ENCODE results near the gene UTRN. TPM values are rescaled to one million over a fixed set of nuclear protein-coding genes. Genes with fewer than 3 reads are reported as not detected.

Gene UTRN
- total RNA-seq, 2 experiments from 2014 or later, result 37.8 to 38.1 TPM

DNA sequence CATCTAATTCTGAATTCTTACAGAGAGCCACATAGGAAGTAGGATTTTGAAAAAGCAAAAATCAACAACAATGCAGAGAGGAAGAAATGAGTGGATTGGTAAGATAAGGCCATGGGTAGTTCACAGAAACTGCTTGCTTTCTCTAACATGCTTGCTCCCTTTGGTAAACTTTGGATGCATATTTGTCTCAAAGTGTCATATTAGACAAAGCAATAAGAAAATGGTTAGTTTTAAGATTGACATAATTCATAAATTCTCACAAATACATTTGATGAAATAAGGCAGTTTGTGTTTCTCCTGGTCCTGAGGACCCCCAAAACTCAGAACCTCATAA, 31.7 kb downstream of the UTRN start:
- POLR2A ChIA-PET, result no interaction called here
- Mint-ChIP-seq H3K27ac (no peak overlapping the region), H3K4me1 (ENCODE audit: low read depth) (peaks cover 6% of the 10 kb centered on the region), H3K4me3 (no peak overlapping the region), H3K27me3 (peaks cover 1% of the 10 kb centered on the region), H3K36me3 (no peaks in the 10 kb centered on the region), H3K9me3 (no peaks in the 10 kb centered on the region)
- CTCF ChIA-PET, result no interaction called here
- intact Hi-C loops (cut with micrococcal nuclease), result no loop called here
- DNase-seq, result no peak

DNA sequence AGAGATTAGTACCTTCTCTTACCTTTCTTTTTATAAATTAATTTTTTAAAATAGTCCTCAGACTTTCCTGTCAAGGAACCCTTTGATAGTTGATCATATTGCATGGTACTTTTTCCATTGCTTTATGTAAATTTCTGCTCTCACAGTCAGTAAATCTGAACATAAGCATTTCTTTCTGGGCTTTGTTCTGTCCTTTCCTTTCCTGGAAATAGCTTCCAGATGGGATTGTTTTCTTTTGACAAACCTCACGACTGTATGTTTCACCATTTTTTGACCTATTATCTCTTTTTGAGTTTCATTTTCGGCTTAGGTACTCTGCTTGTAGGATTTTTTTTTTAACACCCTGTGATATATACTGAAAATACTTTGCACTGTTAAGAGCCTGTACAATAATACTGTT, 32.6 kb downstream of the UTRN start:
- POLR2A ChIA-PET, result no interaction called here
- H3K27me3 Mint-ChIP-seq, result no peaks in the 10 kb centered on the region

DNA sequence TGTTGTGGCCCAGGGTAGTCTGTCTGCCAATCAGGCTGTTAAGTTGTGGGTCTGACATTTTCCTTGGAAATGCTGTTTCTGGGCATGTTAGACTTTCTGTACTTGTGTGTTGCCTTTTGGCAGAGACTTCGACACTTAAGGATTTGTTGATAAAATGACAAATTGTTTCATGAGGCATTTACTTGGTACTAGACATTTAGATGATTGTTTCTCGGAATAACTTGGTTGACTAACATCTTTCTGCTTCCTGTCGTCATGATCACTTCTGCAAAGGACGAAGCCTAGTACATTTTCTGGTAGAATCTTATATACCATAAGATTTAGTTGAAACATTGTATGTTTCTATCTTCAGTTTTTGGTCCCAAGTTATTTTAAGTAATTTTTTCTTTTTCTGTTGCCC, 34.1 kb downstream of the UTRN start:
- POLR2A ChIA-PET, result no interaction called here
- H3K4me1 Mint-ChIP-seq (ENCODE audit: low read depth), result peaks cover 6% of the 10 kb centered on the region
- no peaks in the 10 kb centered on the region for H3K9me3 Mint-ChIP-seq
- no peak overlapping the region for H3K27ac Mint-ChIP-seq
- DNase-seq, result no peak
- no peaks in the 10 kb centered on the region for H3K36me3 Mint-ChIP-seq
- H3K27me3 Mint-ChIP-seq, result no peaks in the 10 kb centered on the region
- intact Hi-C loops (cut with micrococcal nuclease), result no loop called here
- no peak overlapping the region for H3K4me3 Mint-ChIP-seq
- CTCF ChIA-PET, result no interaction called here

More for the DNA sequence above, 32.6 kb downstream of the UTRN start:
- Mint-ChIP-seq H3K9me3 (no peaks in the 10 kb centered on the region), H3K4me1 (ENCODE audit: low read depth) (peaks cover 6% of the 10 kb centered on the region), H3K4me3 (no peak overlapping the region), H3K36me3 (no peaks in the 10 kb centered on the region), H3K27ac (no peak overlapping the region)
- intact Hi-C loops (cut with micrococcal nuclease), result no loop called here
- no peak for DNase-seq
- CTCF ChIA-PET, result no interaction called here

DNA sequence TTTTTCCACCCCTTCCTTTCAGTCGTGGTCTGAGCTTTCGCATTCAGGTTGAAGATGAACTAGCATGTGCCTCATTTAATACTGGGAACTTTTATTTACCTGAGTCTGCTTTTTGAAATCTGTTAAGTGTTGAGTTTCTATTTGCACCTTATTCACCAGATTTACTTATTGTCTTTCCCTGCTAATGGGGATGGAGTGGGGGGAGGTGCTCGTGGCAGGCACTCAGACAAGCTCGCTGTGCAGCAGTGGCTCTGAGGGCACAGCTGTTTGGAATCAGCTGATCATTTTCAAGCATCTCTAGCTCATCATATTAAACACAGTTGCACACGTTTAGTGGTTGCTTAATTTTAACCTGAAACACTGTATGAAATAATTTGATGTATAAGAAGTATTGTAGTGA, 35.6 kb downstream of the UTRN start:
- CTCF ChIA-PET, result no interaction called here
- intact Hi-C loops (cut with micrococcal nuclease), result no loop called here
- Mint-ChIP-seq H3K27ac (no peak overlapping the region), H3K4me3 (no peak overlapping the region), H3K36me3 (no peaks in the 10 kb centered on the region), H3K9me3 (no peaks in the 10 kb centered on the region), H3K4me1 (ENCODE audit: low read depth) (peaks cover 6% of the 10 kb centered on the region), H3K27me3 (no peaks in the 10 kb centered on the region)
- no peak for DNase-seq
- POLR2A ChIA-PET, result no interaction called here

DNA sequence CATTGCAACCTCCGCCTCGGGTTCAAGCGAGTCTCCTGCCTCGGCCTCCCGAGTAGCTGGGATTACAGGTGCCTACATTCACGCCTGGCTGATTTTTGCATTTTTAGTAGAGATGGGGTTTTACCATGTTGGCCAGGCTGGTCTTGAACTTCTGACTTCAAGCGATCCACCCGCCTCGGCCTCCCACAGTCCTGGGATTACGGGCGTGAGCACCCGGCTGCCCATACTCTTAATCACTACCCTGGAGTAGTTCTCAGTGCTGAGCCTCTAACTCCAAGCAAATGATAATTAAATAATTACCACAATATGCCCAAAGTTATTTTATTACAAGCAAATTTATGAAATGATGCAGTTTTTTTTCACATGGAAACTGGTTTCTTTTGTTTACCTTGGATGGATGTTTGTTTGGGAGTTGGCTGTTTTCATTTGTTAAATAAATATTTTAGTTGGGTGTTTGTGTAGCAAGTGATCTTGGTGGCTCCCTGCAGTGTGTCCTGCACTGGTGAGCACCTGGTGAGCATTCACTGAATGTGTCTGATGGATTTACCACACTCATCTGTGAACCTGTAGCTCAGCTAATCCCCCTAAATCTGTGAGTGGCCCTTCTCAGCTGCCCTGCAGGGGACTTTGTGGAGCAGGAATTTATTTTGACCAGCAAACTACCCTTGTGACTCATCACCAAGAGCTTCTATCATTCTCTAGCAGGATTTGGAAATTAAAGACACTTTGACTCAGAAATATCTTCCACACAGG, 36.9 kb downstream of the UTRN start:
- H3K27ac Mint-ChIP-seq, result no peak overlapping the region
- DNase-seq, result no peak
- no peaks in the 10 kb centered on the region for H3K27me3 Mint-ChIP-seq
- no peak overlapping the region for H3K4me3 Mint-ChIP-seq
- intact Hi-C loops (cut with micrococcal nuclease), result no loop called here
- H3K9me3 Mint-ChIP-seq, result no peaks in the 10 kb centered on the region
- peaks cover 6% of the 10 kb centered on the region for H3K4me1 Mint-ChIP-seq (ENCODE audit: low read depth)
- CTCF ChIA-PET, result no interaction called here
- POLR2A ChIA-PET, result no interaction called here
- no peaks in the 10 kb centered on the region for H3K36me3 Mint-ChIP-seq

DNA sequence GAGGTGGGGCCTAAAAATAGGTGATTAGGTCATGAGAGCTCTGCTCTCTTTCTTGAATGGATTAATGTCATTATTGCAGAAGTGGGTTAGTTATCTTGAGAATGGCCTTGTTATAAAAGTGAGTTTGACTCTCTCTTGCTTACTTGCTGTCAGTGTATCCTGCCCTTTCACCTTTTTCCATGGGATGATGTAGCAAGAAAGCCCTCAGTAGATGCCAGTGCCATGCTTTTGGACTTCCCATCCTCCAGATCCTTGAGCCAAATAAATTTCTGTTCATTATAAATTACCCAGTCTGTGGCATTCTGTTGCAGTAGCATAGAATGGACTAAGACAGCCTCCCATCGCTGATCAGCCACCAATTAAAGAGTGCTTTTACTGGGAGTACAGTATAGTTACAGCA, 40.1 kb downstream of the UTRN start:
- Mint-ChIP-seq H3K9me3 (no peaks in the 10 kb centered on the region), H3K27me3 (no peaks in the 10 kb centered on the region), H3K4me3 (no peak overlapping the region), H3K36me3 (no peaks in the 10 kb centered on the region), H3K27ac (no peak overlapping the region), H3K4me1 (ENCODE audit: low read depth) (peaks cover 6% of the 10 kb centered on the region)
- intact Hi-C loops (cut with micrococcal nuclease), result no loop called here
- DNase-seq, result no peak
- POLR2A ChIA-PET, result no interaction called here
- CTCF ChIA-PET, result no interaction called here

DNA sequence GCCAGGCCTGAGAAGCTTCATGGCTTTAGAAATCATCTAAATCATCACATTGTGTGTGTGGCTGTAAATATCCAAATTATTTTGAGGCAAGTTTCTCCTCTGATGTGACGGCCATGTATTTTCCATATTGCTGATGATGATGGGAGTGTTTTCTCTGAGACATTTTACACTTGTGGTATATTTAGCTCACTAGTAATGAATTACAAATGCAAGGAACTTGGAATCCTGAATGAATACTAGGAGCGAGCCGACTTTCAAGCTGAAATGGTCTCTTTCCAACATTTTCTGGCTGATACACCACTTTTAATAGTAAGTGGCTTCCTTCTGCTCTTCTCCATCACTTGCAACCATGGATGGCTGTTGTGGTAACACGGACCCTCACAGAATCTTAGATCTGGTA, 41.3 kb downstream of the UTRN start:
- H3K36me3 Mint-ChIP-seq, result no peaks in the 10 kb centered on the region
- H3K9me3 Mint-ChIP-seq, result no peaks in the 10 kb centered on the region
- no peaks in the 10 kb centered on the region for H3K4me1 Mint-ChIP-seq (ENCODE audit: low read depth)
- no peaks in the 10 kb centered on the region for H3K27me3 Mint-ChIP-seq
- CTCF ChIA-PET, result interaction anchor here (0.7 kb wide), 1 partner anchor 111 kb away, joined by 3 read pairs; no protein-coding TSS in a partner anchor
- POLR2A ChIA-PET, result no interaction called here
- H3K4me3 Mint-ChIP-seq, result no peak overlapping the region
- intact Hi-C loops (cut with micrococcal nuclease), result no loop called here
- no peak for DNase-seq
- H3K27ac Mint-ChIP-seq, result no peak overlapping the region

DNA sequence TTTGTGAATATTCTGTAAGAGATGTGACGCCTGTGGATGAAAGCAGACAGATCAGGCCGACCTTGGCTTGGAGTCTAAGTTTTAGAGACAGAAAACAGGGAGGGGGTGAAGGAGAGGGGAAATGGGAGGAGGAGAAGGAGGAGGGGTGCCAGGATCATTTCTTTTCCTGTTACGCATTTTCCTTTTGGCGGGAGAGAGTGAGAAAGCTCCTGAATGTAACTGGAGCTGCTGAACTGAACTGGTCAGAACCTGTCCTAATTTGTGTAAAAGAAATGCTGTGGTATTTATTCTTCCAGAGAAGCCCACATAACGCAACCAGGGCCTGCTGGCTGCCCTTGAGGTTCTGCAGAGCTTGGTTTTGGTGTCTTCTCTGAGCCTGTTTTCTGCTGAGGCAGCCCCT, 41.9 kb downstream of the UTRN start:
- Mint-ChIP-seq H3K9me3 (no peaks in the 10 kb centered on the region), H3K4me1 (ENCODE audit: low read depth) (no peaks in the 10 kb centered on the region), H3K27me3 (no peaks in the 10 kb centered on the region), H3K4me3 (no peak overlapping the region), H3K27ac (no peak overlapping the region), H3K36me3 (no peaks in the 10 kb centered on the region)
- intact Hi-C loops (cut with micrococcal nuclease), result no loop called here
- POLR2A ChIA-PET, result no interaction called here
- DNase-seq, result no peak
- CTCF ChIA-PET, result no interaction called here

DNA sequence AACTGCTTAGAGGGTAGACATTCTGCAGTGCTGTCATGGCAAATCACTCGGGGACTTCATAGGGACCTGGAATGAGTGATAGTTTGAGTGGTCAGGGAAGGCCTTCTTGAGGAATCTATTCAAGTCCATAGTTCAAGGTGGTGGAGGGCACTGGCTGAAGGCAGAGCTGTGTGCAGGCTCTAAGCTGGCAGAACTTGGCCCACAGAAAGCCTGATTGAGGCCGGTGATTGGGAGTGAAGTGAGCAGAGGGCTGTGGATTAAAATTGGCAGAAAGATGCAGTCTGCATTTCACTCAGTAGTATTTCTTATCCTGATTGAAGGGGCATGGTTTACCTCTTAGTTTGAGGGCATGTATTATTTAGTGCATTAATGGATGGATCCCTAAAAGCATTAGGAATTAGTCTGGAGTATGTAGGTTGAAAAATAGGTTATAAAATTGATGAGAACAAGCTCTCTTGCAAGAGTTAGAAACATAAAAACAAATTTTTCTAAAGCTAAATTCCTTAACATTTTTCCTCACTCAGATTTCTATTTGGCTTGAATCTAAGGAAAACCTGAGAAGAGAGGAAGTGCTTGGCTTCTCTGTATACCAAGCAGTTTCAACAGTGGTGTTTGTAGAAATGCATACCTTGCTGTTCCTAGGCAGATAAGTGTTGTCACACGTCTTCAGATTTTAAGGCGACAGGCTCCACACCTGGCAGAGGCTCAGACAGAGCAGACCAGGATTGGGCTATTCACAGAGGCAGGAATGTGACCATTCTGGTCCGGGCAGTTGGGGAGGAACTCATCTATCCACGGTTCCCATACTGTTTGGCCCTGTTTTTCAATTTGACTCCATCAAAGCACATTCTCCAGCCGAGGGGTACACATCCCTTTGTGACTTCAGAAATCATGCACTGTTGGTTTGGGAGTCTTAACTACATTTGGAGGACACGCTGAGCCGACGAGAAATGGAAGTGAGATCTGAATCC, 45.2 kb downstream of the UTRN start:
- Mint-ChIP-seq H3K36me3 (no peaks in the 10 kb centered on the region), H3K27ac (no peak overlapping the region), H3K4me1 (ENCODE audit: low read depth) (peaks cover 13% of the 10 kb centered on the region), H3K4me3 (no peak overlapping the region), H3K9me3 (no peaks in the 10 kb centered on the region), H3K27me3 (no peaks in the 10 kb centered on the region)
- CTCF ChIA-PET, result no interaction called here
- POLR2A ChIA-PET, result no interaction called here
- intact Hi-C loops (cut with micrococcal nuclease), result no loop called here
- no peak for DNase-seq

DNA sequence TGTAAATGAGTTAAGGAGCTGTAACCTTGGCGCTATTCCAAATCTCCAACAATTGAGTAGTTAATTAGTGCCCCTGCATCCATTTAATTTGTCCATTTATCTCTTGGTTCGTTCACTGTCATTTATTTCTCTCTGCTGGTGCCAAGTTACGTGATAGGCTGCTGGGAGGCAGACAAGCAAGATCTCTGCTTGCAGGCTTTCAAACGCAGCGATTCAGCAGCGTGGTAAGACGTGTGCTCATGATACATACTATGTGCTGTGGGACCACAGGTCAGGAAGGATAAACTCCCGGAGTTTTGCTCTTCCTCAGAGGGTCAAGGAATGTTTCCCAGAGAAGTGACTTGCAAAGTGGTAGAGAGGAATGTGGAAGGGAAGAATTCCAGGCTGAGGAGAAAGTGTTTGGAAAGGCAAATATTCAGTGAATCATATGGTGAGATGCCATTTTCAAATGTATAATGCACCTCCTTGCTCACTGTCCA, 46.4 kb downstream of the UTRN start:
- intact Hi-C loops (cut with micrococcal nuclease), result no loop called here
- Mint-ChIP-seq H3K36me3 (no peaks in the 10 kb centered on the region), H3K4me3 (no peak overlapping the region), H3K27me3 (no peaks in the 10 kb centered on the region), H3K27ac (no peak overlapping the region), H3K4me1 (ENCODE audit: low read depth) (peaks cover 25% of the 10 kb centered on the region), H3K9me3 (no peaks in the 10 kb centered on the region)
- CTCF ChIA-PET, result no interaction called here
- POLR2A ChIA-PET, result no interaction called here
- no peak for DNase-seq

DNA sequence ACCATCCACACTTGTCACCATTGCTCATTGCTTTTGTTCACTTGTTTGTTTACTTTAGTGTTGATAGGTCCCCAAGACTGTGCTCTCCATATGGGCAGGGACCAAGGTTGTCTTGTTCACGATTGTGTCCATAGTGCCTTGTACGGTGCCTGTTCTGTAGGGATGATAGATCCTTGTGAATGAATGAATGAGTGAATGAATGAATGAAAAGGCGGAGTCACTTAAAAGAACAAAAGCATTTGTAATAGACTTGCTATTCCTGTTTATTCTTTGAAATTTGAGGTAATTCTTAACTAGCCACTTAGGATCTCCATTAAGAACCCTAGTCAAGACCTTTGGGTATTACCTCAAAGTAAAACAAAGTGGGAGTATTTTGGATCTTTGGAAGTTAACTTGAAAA, 47.0 kb downstream of the UTRN start:
- Mint-ChIP-seq H3K27me3 (no peaks in the 10 kb centered on the region), H3K36me3 (no peaks in the 10 kb centered on the region), H3K4me3 (no peak overlapping the region), H3K9me3 (no peaks in the 10 kb centered on the region), H3K4me1 (ENCODE audit: low read depth) (peaks cover 31% of the 10 kb centered on the region), H3K27ac (no peak overlapping the region)
- no peak for DNase-seq
- intact Hi-C loops (cut with micrococcal nuclease), result no loop called here
- CTCF ChIA-PET, result no interaction called here
- POLR2A ChIA-PET, result no interaction called here

DNA sequence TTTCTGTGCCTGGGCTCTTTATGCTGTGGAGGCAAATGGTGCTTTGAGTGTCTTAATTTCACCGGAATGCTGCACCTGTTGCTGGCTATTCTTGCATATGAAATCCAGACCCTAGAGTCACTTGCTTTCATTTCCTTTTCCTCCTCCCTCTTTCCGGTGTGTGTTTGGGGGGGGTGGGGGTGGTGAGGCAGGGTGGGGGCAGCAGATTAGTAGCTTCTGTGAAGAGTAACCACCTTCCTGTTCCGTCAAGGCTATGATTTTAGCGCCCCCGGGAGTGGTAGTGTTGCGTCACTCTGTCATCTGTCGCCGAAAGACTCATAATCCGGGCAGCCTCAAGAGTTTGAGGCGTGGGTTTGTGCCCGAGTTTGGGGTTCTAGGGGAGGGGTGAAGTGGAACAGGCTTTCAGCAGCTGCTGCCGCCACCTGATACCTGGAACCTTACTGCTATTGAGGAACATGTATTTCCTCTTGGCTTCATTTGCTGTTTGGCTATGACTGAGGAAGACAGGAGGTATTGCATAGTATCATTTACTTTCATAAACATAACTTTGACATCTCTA, 49.1 kb downstream of the UTRN start:
- peaks cover 40% of the 10 kb centered on the region for H3K4me1 Mint-ChIP-seq (ENCODE audit: low read depth)
- ChIA-PET CTCF (interaction anchor here (0.7 kb wide), 2 partner anchors 23 to 148 kb away, joined by 3 read pairs; no protein-coding TSS in a partner anchor), POLR2A (interaction anchor here (1.2 kb wide), 1 partner anchor 11 kb away, joined by 3 read pairs; no protein-coding TSS in a partner anchor)
- intact Hi-C loops (cut with micrococcal nuclease), result loop anchor here (1.0 to 2.0 kb wide), 6 partner anchors 10 to 239 kb away; partner anchors contain the start of gene SF3B5
- peak overlapping the region; percentile 67 for H3K27ac Mint-ChIP-seq
- no peaks in the 10 kb centered on the region for H3K36me3 Mint-ChIP-seq
- DNase-seq, result peak; percentile 84
- H3K4me3 Mint-ChIP-seq, result peak overlapping the region; percentile 67
- H3K9me3 Mint-ChIP-seq, result no peaks in the 10 kb centered on the region
- no peaks in the 10 kb centered on the region for H3K27me3 Mint-ChIP-seq

Data from activated CD4-positive, alpha-beta memory T cell treated with anti-CD3 and anti-CD28 coated beads for 36 hours (primary cell).